ENCODE results near the gene AHNAK. TPM values are rescaled to one million over a fixed set of nuclear protein-coding genes. Genes with fewer than 3 reads are reported as not detected.
A peak's percentile ranks its signal among the peaks of the same experiment; 100 is the strongest.

The AHNAK gene
- total RNA-seq, 1 donor from 2014 or later = 27.2 TPM

GRCh38 chr11:62472063-62472884 lies 74.3 kb downstream of the AHNAK start:
- no peak overlapping the region for H3K4me3 Mint-ChIP-seq (ENCODE audit: low read depth)
- no peaks in the 10 kb centered on the region for H3K9me3 Mint-ChIP-seq (ENCODE audit: low read depth)
- H3K27me3 Mint-ChIP-seq = no peaks in the 10 kb centered on the region
- peaks cover 7% of the 10 kb centered on the region for H3K4me1 Mint-ChIP-seq (ENCODE audit: low read depth)
- no peaks in the 10 kb centered on the region for H3K36me3 Mint-ChIP-seq (ENCODE audit: insufficient read depth)
- peak overlapping the region; percentile 40 for H3K27ac Mint-ChIP-seq
- no peak for DNase-seq (ENCODE audit: low spot score, unreplicated experiment)
- TF ChIP-seq, protein P1, sequence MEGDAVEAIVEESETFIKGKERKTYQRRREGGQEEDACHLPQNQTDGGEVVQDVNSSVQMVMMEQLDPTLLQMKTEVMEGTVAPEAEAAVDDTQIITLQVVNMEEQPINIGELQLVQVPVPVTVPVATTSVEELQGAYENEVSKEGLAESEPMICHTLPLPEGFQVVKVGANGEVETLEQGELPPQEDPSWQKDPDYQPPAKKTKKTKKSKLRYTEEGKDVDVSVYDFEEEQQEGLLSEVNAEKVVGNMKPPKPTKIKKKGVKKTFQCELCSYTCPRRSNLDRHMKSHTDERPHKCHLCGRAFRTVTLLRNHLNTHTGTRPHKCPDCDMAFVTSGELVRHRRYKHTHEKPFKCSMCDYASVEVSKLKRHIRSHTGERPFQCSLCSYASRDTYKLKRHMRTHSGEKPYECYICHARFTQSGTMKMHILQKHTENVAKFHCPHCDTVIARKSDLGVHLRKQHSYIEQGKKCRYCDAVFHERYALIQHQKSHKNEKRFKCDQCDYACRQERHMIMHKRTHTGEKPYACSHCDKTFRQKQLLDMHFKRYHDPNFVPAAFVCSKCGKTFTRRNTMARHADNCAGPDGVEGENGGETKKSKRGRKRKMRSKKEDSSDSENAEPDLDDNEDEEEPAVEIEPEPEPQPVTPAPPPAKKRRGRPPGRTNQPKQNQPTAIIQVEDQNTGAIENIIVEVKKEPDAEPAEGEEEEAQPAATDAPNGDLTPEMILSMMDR (IDR thresholded peaks at IDR 0.05; ENCODE audit: unreplicated experiment) = no peak

- TF ChIP-seq, protein P1 (IDR thresholded peaks at IDR 0.05; ENCODE audit: unreplicated experiment) = no peak
- Mint-ChIP-seq H3K4me3 (ENCODE audit: low read depth) (no peak overlapping the region), H3K27ac (no peak overlapping the region)
Measured at GRCh38 chr11:62471603-62472002, 75.0 kb downstream of the AHNAK start.

GRCh38 chr11:62468577-62468976 lies 78.0 kb downstream of the AHNAK start:
- no peak for DNase-seq (ENCODE audit: low spot score, unreplicated experiment)
- TF ChIP-seq, protein P1 (IDR thresholded peaks at IDR 0.05; ENCODE audit: unreplicated experiment) = no peak
- peaks cover 7% of the 10 kb centered on the region for H3K4me1 Mint-ChIP-seq (ENCODE audit: low read depth)
- H3K27ac Mint-ChIP-seq = no peak overlapping the region
- H3K27me3 Mint-ChIP-seq = peaks cover 4% of the 10 kb centered on the region
- no peaks in the 10 kb centered on the region for H3K36me3 Mint-ChIP-seq (ENCODE audit: insufficient read depth)
- H3K4me3 Mint-ChIP-seq (ENCODE audit: low read depth) = no peak overlapping the region
- no peaks in the 10 kb centered on the region for H3K9me3 Mint-ChIP-seq (ENCODE audit: low read depth)

More at GRCh38 chr11:62471603-62472002, 75.0 kb downstream of the AHNAK start:
- H3K36me3 Mint-ChIP-seq (ENCODE audit: insufficient read depth) = no peaks in the 10 kb centered on the region
- DNase-seq (ENCODE audit: low spot score, unreplicated experiment) = no peak
- H3K27me3 Mint-ChIP-seq = no peaks in the 10 kb centered on the region
- no peaks in the 10 kb centered on the region for H3K9me3 Mint-ChIP-seq (ENCODE audit: low read depth)
- H3K4me1 Mint-ChIP-seq (ENCODE audit: low read depth) = peaks cover 7% of the 10 kb centered on the region

- H3K27ac Mint-ChIP-seq = no peak overlapping the region
- H3K4me3 Mint-ChIP-seq (ENCODE audit: low read depth) = no peak overlapping the region
- H3K36me3 Mint-ChIP-seq (ENCODE audit: insufficient read depth) = no peaks in the 10 kb centered on the region
- DNase-seq (ENCODE audit: low spot score, unreplicated experiment) = no peak
- no peaks in the 10 kb centered on the region for H3K9me3 Mint-ChIP-seq (ENCODE audit: low read depth)
- TF ChIP-seq, protein P1 (IDR thresholded peaks at IDR 0.05; ENCODE audit: unreplicated experiment) = no peak
- peaks cover 9% of the 10 kb centered on the region for H3K27me3 Mint-ChIP-seq
- H3K4me1 Mint-ChIP-seq (ENCODE audit: low read depth) = no peaks in the 10 kb centered on the region
Measured at GRCh38 chr11:62466444-62466843, 80.2 kb downstream of the AHNAK start.

GRCh38 chr11:62464655-62465054 lies 82.0 kb downstream of the AHNAK start:
- Mint-ChIP-seq H3K9me3 (ENCODE audit: low read depth) (no peaks in the 10 kb centered on the region), H3K27me3 (peaks cover 9% of the 10 kb centered on the region)
- DNase-seq (ENCODE audit: low spot score, unreplicated experiment) = no peak

More at GRCh38 chr11:62464655-62465054, 82.0 kb downstream of the AHNAK start:
- TF ChIP-seq, protein P1 (IDR thresholded peaks at IDR 0.05; ENCODE audit: unreplicated experiment) = no peak
- H3K27ac Mint-ChIP-seq = no peak overlapping the region
- no peak overlapping the region for H3K4me3 Mint-ChIP-seq (ENCODE audit: low read depth)
- H3K36me3 Mint-ChIP-seq (ENCODE audit: insufficient read depth) = no peaks in the 10 kb centered on the region
- H3K4me1 Mint-ChIP-seq (ENCODE audit: low read depth) = no peaks in the 10 kb centered on the region

Measured in progenitor cell of endocrine pancreas (in vitro differentiated cells).